DMS114 treated with DMSO at 0.1 percent for 48 hours (cell line): ENCODE data around the gene CELF2.

Experiments used
- DNase-seq: peaks from one replicate; lab custom pipeline; 2025; ENCODE audit not compliant: unreplicated experiment; lab: John Stamatoyannopoulos, UW

Gene CELF2

DNA sequence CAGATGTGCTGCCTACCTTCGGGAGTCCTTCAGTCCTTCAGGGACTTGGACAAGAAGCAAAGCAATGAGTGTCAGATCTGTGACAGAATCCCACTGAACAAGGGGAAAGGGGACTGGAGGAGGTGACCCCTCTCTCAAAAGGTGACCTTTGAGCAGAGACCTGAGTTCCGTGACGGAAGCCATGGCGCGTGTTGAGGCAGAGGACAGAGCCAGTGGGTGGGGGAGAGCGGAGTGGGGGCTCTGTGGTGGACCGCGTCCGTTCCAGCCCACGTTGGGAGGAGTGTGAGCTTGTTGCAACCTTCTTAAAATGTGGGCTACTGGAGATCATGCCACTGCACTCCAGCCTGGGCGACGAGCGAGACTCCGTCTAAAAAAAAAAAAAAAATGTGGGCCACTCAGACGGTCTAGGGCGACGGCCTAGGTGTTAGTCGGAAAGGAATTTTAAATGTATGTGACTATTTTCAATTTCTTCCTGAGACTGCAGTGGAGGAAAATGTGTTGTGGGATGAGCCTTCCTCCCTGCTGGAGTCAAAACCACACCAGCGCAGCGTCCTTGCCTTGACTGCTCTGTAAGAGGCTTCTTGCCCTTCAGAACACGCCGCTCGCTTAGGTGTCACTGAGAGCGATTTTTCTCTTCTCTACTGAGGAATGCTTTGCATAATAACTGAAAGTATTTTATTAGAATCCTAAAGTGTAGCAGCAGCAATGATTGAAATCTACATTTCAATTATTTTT lies 272.7 kb downstream of the CELF2 start:
- DNase-seq, result no peak

DNA sequence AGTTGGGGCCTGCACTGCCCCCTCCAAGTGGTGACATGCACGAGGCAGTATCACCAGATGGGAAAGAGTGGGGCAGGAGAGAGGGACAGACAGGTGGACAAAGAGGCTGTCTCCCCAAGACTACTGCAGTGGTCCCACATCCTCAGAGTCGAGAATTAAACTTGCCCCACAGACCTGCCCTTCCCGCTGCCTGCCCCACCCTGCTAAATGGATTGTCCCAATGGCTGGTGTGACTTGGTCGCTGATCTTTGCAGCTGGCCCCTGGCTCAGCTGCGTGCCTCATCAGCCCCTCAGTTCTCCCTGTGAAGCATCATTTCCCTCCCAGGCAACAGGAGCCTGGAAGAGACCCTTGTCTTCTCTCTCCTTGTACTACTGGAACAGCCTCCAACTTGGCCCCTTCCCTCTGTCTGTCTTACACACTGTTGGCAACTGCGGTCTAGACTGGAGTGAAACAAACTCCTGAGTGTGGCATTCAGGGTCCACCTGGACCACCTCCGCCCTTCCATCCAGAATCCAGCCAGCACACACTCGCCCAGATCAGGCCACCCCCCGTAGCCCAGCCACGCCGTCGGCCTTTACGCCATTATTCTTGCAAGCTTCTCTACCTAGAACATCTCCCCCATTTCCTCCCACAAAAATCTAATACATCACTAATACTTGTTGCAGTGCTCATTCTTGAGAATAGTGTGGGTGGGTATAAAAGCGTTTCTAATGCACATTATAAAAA lies 275.1 kb downstream of the CELF2 start:
- no peak for DNase-seq

DNA sequence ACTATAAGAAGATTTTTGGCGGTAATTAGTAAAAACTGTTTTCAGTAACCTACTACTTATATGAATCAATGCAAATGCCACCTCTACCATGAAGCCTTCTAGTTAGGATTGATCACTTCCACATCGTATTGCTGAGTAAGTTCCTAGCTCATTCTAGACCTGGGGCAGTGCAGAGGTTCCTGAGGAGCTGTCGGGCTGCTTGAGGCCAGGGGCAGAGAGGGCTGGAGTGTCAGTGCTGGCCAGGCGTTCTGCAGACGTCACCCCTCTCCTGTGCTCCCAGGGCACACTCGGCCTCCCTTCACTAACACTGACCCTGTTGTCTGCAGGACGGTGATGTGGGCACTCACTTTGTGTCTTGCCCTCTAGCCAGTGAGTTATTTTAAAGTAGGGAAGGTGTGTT lies 275.7 kb downstream of the CELF2 start:
- DNase-seq, result no peak

DNA sequence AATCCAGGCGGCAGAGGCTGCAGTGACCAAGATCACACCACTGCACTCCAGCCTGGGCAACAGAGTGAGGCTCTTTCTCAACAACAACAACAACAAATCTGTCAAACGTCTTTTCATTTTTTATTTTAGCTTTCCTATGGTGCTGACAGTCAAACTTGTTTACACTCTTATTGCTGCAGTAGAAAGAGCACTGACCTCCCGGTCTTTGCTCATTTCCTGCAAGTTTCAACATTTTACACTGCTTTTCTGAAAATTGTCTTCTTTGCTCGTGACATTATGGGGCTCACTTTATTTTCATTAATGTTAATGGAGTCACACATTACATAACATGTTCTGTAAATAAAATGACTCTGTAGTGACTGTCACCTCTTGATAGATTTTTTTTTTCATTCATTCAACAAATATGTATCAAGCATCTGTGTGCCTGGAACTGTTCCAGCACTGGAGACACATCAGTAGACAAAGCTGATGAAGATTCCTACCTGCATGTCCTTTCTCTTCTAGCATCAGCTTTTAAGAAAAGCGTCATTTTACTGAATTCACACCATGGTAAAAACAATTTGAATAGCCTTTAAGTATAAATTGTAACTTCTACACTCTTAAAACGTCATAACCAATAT lies 277.3 kb downstream of the CELF2 start:
- no peak for DNase-seq

DNA sequence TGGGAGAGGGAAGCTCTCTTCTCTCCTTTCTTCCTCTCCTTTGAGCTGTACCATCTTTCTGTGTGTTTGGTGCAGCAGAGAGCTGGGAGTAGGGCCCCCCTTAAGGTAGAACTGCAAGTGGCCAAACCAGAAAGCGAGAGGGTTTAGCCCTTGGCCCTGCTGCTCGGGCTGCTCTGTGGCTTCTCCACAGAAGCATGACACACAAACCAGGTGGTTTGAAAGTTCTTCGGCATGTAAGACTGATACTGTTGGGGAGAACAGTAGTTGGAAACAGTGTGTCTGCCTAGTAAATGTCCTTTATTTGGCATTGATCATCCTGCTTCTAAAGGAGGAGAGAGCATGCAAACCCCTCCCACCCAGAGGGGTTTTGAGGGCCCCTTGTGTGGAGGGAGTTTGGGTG lies 277.8 kb downstream of the CELF2 start:
- DNase-seq, result no peak

DNA sequence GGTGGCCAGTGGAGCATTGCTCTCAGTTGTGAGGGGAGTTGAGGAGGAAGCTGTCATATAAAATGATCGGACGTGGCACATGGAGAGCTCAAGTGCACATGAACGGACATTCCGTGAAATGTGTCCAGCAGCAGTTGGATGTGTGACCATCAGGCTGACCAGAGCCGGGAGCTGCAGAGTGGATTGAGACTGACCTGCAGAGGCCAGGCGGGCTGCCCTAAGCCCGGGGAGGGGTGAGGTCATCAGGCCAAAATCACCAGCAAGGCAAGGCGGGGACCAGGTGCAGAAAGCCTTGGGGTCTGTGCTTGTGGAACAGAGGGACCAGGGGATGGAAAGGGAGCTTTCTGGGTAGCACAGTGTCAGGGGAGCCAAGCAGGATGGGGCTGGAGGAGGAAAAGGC lies 279.5 kb downstream of the CELF2 start:
- DNase-seq, result no peak

DNA sequence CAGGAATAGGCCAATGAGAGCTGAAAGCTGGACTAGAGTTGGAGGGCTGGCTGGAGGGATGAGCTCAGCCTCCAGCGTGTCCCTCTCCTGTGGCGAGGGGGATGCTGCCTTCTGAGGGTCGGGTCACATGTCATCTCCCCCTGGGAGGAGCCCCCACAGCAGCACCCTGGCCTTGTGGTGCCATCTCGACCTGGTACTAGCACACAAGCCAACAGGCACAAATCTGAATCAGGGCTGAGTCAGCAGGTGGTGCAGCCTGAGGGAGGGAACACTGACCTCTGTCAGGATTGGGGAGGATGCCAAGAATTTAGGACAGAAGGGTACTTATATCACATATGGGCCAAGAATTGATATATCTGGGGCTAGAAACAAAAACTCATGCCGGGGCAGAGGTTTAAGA lies 280.4 kb downstream of the CELF2 start:
- DNase-seq, result no peak

DNA sequence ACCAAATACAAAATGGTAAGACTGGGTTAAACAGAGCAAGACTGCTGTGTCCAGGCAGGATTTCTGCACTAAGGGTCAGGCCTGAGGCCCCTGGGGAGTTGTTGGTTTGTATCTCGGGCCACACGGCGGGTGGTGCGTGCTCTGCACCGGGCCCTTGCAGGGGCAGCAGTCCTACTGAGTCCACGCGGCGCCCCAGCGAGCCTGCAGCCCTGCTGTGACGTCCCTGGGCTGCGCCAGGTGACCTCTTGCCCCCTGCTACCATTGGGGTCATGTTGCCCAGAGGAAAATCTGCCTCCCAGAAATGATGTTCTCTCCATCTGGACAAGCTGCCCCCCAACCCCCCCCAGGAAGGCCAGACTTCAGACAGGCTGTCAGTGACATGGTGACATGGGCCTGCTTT lies 281.5 kb downstream of the CELF2 start:
- no peak for DNase-seq

DNA sequence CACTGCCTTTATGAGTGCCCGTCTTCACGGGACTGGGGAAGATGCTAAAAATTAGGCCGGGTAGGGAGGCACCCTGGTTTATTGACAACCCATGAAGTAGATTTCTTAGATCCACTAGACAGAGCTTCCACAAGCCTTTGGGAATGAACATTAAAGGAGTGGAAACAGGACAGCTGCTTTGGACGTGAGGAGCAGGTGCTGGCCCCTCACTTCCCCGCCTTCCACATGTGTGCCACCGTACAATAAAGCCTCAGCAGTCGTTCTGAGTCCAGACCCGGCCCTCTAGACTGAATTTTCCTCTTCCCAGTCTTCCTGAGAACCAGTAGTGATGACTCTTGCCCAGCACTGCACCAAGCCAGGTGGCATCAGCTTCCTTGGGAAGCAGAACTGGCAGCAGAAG lies 282.4 kb downstream of the CELF2 start:
- no peak for DNase-seq

DNA sequence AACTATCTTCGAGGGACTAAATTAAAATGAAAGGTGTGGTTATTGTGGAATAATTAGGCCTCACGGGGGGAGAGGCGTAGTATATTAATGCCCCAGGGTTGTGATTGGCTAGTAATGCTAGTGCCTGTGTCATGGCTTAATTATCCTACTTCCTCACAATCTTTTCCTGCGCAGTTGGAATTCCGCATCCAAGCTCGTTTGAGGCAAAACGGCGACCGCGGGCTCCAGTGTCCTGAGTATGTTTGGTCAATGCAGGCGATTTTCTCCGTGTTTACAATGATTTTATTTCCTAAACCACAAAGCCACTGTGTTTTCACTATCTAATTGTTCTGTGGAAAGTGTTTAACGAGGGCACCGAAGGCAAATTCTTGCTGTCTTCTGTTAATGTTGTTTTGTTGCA lies 282.9 kb downstream of the CELF2 start:
- DNase-seq, result no peak

DNA sequence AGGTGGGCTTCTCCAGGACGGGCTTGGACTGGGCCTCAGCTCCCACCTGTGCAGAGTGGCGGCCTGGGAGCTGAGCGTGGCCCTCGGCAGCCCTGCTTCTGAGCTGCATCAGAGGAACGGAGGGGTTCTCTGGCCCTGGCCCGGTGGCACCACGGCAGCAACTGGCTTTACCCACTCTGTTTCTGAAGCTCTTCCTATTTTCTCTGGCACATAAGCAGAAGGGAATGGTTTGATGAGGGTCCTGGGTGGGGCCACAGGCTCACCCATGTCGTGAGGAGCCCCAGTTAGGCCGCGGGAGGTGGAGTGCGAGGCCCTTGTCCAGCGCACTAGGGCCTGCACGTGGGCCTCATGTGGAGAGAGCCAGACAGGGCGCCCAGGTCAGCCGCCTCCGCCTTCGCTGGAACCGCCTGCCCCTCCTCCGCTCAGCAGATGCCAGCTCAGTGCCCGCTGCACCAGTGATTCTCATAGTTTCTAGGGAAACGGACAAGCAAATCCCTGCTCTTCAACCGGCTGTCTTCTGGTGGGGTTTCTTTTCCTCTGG lies 284.0 kb downstream of the CELF2 start:
- DNase-seq, result no peak

DNA sequence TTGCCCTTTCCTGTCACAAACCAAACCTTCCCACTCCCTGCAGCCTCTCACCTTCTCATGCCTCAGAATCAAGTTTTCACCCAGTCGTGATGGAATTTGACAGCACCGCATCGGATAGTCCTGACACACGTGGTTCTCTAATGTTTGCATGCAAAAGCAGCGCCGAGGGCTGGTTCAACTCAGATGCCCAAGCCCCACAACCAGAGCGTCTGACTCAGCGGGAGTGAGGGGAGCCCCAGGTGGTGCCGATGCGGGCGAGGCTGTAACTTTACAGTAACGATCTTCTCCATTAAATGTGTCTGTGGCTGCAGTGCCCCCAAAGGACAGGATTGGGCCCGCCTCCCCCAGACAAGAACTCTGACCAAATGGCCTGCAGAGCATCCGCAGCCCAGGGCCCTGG lies 284.5 kb downstream of the CELF2 start:
- DNase-seq, result no peak

DNA sequence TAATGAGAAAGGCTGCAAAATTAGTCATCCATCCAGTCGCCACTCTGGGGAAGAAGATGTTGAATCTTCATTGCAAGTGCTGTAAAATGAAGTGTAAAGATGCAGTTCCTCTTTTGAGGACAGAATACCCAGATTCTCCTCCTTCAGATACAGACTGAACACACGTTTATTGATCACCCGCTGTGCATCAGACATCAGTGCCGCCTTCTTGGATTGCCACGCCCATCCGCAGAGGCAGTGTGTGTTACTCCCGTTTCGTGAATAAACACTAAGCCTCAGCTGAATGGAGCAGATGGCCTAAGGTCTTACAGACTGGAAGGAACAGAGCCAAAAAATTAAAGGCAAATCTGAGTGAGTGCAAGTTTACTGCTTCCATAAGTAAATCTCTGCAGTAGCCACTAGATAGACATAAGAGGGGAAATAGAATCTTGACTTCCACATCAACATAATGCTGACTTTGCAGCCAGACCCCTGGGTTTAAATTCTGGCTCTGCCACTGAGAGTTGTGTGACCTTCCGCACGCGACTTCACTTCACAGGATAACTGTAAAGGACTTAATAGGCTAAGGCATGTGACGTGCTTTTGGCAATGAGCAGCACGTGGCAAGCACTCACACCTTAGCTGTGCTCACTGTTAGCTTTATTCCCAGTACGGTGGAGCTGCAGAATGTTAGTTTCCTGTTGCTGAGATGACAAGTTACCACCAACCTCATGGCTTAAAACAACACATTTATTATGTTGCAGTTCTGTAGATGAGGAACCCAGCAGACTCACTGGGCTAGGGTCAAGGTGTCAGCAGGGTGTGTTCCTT lies 285.9 kb downstream of the CELF2 start:
- DNase-seq, result no peak

DNA sequence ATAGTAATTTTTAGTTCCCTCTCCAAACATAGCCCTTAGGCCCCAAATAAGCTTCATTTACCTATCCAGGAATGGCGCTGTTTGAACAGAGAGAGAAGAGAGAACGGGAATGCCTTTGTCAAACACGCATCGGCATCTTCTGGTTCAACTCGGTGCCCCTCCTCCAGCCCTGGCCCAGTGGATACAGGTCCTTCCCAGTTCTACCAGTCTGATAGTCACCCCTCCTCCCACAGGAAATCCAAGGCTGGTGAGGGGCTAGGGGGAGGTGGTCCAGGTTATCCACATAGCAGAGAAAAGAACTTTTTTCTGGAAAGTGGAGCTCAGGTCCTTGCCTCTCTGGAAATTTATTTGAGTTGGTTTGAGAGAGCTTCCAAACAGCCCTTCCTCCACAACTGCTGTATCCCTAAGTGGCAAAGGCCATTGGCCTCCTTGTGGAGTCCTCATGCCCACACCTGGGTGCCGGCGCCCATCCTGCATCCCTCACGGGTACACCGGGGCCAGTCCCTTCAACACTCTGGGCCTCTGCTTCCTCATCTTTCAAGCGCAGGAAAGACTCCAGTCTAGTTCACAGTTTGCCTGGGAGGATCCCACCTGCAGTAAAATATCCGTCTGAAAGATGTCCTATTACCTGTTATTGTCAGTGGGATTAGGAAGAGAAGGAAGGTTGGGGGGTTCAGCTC lies 287.4 kb downstream of the CELF2 start:
- DNase-seq, result no peak

DNA sequence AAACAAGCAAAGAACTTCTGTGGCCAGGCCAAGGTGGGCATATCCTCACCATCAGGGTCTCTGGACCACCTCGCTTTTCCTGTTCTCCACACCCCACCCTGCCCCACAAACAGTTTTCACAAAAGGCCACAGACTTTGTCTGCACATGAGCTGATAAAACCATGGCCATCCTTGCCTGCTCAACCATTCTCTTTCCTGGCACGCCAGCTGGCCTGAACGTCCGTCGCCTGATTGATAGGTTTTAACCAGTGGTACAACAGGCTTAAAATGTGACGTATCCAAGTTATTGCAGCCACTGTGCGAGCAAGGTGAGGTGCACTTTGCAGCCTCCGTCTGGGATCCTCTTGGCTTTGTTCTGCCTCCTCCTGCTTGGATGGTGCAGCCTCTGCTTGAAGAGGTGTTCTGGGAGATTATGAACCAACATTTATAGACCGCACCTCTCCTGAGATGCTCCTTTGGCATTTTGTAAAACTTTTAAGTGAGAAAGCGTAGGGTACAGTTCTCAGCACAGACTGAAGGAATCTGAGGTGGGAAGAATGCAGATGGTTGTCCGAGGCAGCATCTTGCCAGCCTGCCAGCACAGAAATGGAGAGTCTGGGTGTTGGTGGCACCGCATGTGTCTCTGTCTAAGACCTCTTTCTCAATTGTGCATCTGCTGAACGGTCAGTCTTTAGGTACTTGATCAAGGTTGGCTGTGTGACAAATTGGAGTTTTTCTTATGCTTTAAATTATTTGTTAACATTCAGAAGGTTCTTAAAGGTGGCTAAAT lies 288.3 kb downstream of the CELF2 start:
- DNase-seq, result no peak

DNA sequence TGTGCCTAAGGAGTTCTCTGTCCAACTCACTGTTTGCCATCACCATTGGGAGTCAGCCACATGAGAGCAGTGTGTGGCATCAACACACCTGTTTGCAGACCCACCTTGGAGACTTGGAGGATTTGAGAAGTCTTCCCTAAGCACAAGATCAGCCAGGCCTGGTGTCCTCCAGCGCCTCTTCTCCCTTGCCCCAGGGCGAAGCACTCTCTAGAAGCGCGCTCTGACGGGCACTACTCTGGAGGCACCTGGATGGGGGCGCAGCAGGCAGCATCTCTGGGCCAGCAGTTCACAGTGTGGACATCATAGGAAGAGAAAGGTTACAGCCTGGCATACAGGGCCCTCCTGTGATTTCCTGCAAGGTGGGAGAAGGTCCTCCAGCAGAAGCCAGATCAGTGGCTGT lies 289.3 kb downstream of the CELF2 start:
- DNase-seq, result no peak

DNA sequence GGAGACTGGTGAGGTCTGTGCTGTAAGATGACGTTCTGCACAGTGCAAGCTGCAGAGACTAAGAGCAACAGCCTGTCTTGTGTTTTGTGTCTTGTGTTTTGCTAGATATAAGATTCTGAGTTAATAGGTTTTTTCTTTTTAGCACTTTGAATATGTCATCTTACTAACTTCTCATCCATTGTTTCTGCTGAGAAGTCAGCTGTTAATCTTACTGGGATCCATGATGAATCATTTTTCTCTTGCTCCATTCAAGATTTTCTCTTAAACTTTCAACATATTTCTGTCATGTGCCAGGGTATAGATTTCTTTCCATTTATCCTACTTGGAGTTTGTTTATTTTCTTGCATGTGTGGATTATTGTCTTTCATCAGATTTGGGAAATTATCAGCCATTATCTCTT lies 290.3 kb downstream of the CELF2 start:
- no peak for DNase-seq

DNA sequence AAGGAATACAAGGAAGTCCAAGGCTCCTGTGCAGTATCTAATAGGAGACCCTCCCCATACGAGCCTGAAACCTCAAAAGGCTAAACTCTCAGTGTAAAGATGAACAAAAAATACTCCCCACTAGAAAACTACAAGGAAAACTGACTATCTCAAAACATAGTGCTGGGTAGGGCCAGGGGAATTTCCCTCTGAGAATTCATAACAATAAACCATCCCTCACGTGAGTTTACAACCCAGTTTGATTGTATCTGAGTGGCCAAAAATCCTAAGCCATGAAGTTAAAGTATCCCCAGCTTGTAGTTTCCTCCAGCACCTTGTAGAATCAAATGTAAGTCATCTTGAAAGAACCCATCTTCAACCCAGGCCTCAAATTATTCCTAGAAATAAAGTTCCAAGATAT lies 293.4 kb downstream of the CELF2 start:
- no peak for DNase-seq

DNA sequence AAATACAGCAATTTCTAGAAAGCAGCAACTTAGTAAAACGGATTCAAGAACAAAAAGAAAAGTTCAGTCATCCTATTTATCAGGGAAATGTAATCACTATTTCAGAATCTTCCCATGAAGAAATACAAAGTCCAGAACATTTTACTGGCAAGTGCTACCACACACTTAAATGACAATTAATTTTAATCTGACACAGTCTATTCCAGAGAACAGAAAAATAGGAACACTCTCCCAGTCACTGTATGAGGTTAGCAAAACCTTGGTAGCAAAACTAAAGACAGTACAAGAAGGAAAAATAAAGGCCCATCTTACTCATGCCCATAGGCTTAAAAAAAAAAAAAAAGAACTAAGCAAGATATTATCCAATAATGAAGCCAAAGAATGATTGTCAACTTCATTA lies 295.8 kb downstream of the CELF2 start:
- DNase-seq, result no peak
